ENCODE data around the gene CTRB2.
A peak's percentile ranks its signal among the peaks of the same experiment; 100 is the strongest.
"Not testable (repeated sequence)": the region's sequence is repeated elsewhere in the genome, so short reads cannot be mapped to it uniquely, and the experiment has no call there.

The CTRB2 gene

GRCh38 chr16:75242436-75243078 is 35.6 kb upstream of the CTRB2 start:
- not testable (repeated sequence) for DNase-seq (ENCODE audit: low read depth)

GRCh38 chr16:75241955-75242354 is 35.0 kb upstream of the CTRB2 start:
- DNase-seq (ENCODE audit: low read depth): no peak

GRCh38 chr16:75241412-75241811 is 34.5 kb upstream of the CTRB2 start:
- DNase-seq (ENCODE audit: low read depth): no peak

GRCh38 chr16:75240633-75241032 is 33.7 kb upstream of the CTRB2 start:
- not testable (repeated sequence) for DNase-seq (ENCODE audit: low read depth)

GRCh38 chr16:75239542-75240122 is 32.7 kb upstream of the CTRB2 start:
- DNase-seq (ENCODE audit: low read depth): no peak

GRCh38 chr16:75238853-75239541 is 32.0 kb upstream of the CTRB2 start:
- no peak for DNase-seq (ENCODE audit: low read depth)

- peak; percentile 74 for DNase-seq (ENCODE audit: low read depth)
These were observed 31.3 kb upstream of the CTRB2 start for GRCh38 chr16:75238132-75238852.

- DNase-seq (ENCODE audit: low read depth): no peak
These were observed 30.6 kb upstream of the CTRB2 start for GRCh38 chr16:75237398-75238131.

- no peak for DNase-seq (ENCODE audit: low read depth)
These were observed 29.9 kb upstream of the CTRB2 start for GRCh38 chr16:75236736-75237397.

- no peak for DNase-seq (ENCODE audit: low read depth)
These were observed 29.3 kb upstream of the CTRB2 start for GRCh38 chr16:75236232-75236631.

- no peak for DNase-seq (ENCODE audit: low read depth)
These were observed 28.8 kb upstream of the CTRB2 start for GRCh38 chr16:75235721-75236193.

GRCh38 chr16:75234856-75235696 is 28.1 kb upstream of the CTRB2 start:
- no peak for DNase-seq (ENCODE audit: low read depth)

GRCh38 chr16:75233611-75233938 is 26.6 kb upstream of the CTRB2 start:
- DNase-seq (ENCODE audit: low read depth): no peak

- DNase-seq (ENCODE audit: low read depth): no peak
These were observed 24.6 kb upstream of the CTRB2 start for GRCh38 chr16:75231570-75231969.

GRCh38 chr16:75230471-75231110 is 23.6 kb upstream of the CTRB2 start:
- no peak for DNase-seq (ENCODE audit: low read depth)

- no peak for DNase-seq (ENCODE audit: low read depth)
These were observed 22.4 kb upstream of the CTRB2 start for GRCh38 chr16:75229172-75230031.

- DNase-seq (ENCODE audit: low read depth): no peak
These were observed 21.4 kb upstream of the CTRB2 start for GRCh38 chr16:75228143-75228976.
